Muscle of leg (tissue), 11 donors: ENCODE measurements around the gene EFHC1. TPM values are rescaled to one million over a fixed set of nuclear protein-coding genes. Genes with fewer than 3 reads are reported as not detected.

ENCODE experiments used
- DNase-seq: peaks from one replicate; pipeline ENCODE4 v3.0.0; 2013
- H3K27ac ChIP-seq: one replicate; pipeline ENCODE4 v1.5.1; 2013; ENCODE audit warnings: mild to moderate bottlenecking, low read length, control low read depth
- H3K27me3 ChIP-seq: one replicate; pipeline ENCODE4 v1.6.1; 2013; ENCODE audit warnings: low read length; ENCODE audit not compliant: control insufficient read depth, insufficient read depth
- H3K36me3 ChIP-seq: one replicate; pipeline ENCODE4 v1.6.1; 2013; ENCODE audit warnings: low read length; ENCODE audit not compliant: control insufficient read depth, insufficient read depth
- H3K4me1 ChIP-seq: one replicate; pipeline ENCODE4 v1.6.1; 2013; ENCODE audit warnings: low read length; ENCODE audit not compliant: control insufficient read depth, insufficient read depth
- H3K4me3 ChIP-seq: one replicate; pipeline ENCODE4 v1.5.1; 2013; ENCODE audit warnings: low read length, control low read depth
- H3K9me3 ChIP-seq: replicated peaks from 2 replicates; pipeline ENCODE4 v1.6.1; 2013; ENCODE audit warnings: low read depth, low read length; ENCODE audit not compliant: control insufficient read depth
- WGBS: methylation state at CpG from one replicate; pipeline ENCODE4 v1.1.5; 2013; ENCODE audit warnings: missing lambda C conversion rate; ENCODE audit not compliant: insufficient coverage; 5-methylcytosine and 5-hydroxymethylcytosine counted together
- polyA plus RNA-seq, 8 donors: library from polyadenylated mRNA; unstranded; fragments of 120-200 nt; gene quantifications; one replicate each; pipeline versions ENCODE4 v1.2.1 to v1.2.3, GENCODE V29; 2013; ENCODE audit warnings: inconsistent platforms in 1 of 8, low replicate concordance in 1 of 8; ENCODE audit not compliant: insufficient read length in 8 of 8, insufficient read depth in 1 of 8
- total RNA-seq: library from RNA; stranded (reverse); fragments of 120-200 nt; gene quantifications from one replicate; pipeline ENCODE4 v1.2.4, GENCODE V29; 2013

EFHC1 gene
- total and polyA plus RNA-seq, 9 donors, result 16.9 to 25.7 (median 18.4) TPM

DNA sequence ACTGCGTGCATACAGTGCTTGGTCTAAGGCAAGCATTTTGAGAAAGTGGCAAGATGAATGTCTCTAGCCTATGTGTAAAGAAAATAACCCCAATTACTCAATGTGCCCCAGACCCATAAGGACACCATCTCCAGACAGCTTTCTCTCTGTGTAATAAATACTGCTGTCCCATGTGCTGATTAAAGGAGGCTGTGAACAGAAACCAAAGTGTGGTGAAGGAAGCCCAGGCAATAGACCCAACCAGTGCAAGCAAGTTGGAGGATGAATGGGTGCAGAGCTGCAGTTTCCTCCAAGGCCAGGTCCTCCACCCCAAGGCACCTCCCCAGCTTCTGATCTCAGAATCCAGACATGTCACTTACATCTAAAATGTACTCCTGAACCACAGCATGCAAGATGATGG lies 96.1 kb downstream of the EFHC1 start:
- H3K4me3 ChIP-seq, result no peak overlapping the region
- no peaks in the 10 kb centered on the region for H3K27me3 ChIP-seq
- DNase-seq, result no peak
- H3K4me1 ChIP-seq, result peaks cover 33% of the 10 kb centered on the region
- no CpG with 5 or more reads among the region's 1 CpG for WGBS
- peaks cover 39% of the 10 kb centered on the region for H3K36me3 ChIP-seq
- no peak overlapping the region for H3K27ac ChIP-seq
- no peaks in the 10 kb centered on the region for H3K9me3 ChIP-seq

DNA sequence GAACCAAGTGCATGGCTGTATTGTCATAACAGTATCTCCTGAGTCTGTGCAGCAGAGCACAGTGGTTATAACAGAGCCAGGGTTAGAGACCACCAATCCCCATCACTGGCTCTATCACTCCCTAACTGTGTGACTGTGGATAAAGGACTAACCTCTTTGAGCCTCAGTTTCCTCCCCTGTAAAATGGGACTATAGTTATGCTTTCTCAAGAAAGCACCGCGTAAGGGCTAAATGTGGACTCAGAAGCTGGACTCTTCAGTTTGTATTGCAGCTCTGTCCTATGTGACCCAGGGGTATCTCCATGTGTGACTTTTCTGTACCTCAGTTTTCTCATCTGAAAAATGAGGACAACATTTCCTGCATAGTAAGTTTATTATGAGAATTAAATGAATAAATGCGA lies 96.8 kb downstream of the EFHC1 start:
- no peak for DNase-seq
- Histone ChIP-seq H3K9me3 (no peaks in the 10 kb centered on the region), H3K36me3 (peaks cover 36% of the 10 kb centered on the region), H3K4me1 (peaks cover 28% of the 10 kb centered on the region), H3K27ac (no peak overlapping the region), H3K27me3 (no peaks in the 10 kb centered on the region), H3K4me3 (no peak overlapping the region)
- no CpG with 5 or more reads among the region's 3 CpGs for WGBS

DNA sequence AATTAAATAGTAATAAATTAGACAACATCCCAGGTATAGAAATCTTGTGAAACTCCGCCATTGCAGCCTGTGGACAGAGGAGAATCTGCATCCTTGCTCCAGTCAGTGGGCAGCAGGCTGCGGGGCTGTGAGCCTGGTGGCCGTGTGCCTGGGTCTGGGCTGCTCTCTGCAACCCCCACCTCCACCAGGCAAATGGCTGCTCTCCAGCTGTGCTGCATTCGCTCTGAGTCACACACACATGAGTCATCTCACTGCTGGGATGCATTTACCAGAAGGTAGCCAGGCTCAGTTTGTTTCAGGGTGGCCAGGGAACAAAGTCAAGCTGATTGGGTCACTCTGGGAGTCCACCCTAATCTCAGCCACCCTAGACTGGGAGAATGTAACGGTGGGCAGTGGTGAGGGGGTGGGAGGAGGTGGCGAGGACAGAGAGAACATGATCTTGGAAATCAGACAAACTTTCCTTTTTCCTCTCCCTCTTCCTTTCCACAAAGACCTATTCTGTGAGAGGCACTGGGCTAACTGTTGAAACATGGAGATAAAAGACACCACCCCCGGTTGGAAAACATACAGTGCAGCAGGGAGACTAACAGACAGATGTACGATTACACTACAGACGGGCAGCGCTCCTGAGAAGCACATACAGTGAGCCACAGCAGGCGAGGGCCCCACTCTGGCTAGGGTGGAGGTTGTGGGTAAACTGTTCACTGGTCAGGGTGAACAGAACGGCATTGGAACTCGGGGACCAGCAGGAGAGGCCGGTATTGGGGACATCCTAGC lies 97.5 kb downstream of the EFHC1 start:
- peaks cover 25% of the 10 kb centered on the region for H3K4me1 ChIP-seq
- peaks cover 34% of the 10 kb centered on the region for H3K36me3 ChIP-seq
- H3K4me3 ChIP-seq, result no peak overlapping the region
- WGBS, result 37% methylated on average over 7 of the region's 14 CpGs
- peak; percentile 96 for DNase-seq
- no peaks in the 10 kb centered on the region for H3K9me3 ChIP-seq
- H3K27me3 ChIP-seq, result no peaks in the 10 kb centered on the region
- H3K27ac ChIP-seq, result peak overlapping the region; percentile 94

- WGBS, result 80% methylated on average over 10 of the region's 13 CpGs
- Histone ChIP-seq H3K36me3 (peaks cover 31% of the 10 kb centered on the region), H3K27me3 (no peaks in the 10 kb centered on the region), H3K9me3 (no peaks in the 10 kb centered on the region), H3K4me3 (no peak overlapping the region), H3K27ac (peak overlapping the region; percentile 94), H3K4me1 (peaks cover 21% of the 10 kb centered on the region)
- no peak for DNase-seq
These were observed 98.3 kb downstream of the EFHC1 start for GRCh38 chr6:52518279-52518945.

GRCh38 chr6:52519618-52520017 lies 99.5 kb downstream of the EFHC1 start:
- Histone ChIP-seq H3K9me3 (no peaks in the 10 kb centered on the region), H3K27me3 (no peaks in the 10 kb centered on the region), H3K27ac (no peak overlapping the region), H3K4me3 (no peak overlapping the region), H3K36me3 (peaks cover 20% of the 10 kb centered on the region), H3K4me1 (peaks cover 19% of the 10 kb centered on the region)
- WGBS, result 100% methylated on average over 1 of the region's 4 CpGs
- DNase-seq, result no peak

DNA sequence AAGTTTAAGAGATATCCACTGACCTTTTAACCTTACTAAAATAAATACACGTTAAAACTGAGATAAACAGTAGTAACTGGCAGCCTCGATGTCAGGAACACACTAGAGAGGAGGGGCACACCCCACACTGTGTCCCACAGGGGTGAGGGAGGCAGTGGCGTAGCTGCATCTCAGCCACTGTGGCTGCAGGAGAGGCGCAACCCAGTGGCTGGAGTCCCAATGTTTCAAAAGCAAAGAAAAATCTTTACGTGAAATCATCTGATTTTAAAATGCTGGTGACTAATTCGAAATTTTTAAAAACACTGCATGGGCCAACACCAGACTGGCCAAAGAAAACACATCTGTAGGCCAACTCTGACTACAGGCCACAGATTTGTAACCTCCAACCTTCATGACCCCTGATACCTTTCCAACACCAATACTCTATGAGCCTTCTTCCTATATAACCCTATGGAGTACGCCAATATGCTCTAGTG lies 102.0 kb downstream of the EFHC1 start:
- Histone ChIP-seq H3K4me1 (peaks cover 19% of the 10 kb centered on the region), H3K27me3 (no peaks in the 10 kb centered on the region), H3K36me3 (peaks cover 2% of the 10 kb centered on the region), H3K4me3 (no peak overlapping the region), H3K27ac (peak overlapping the region; percentile 44), H3K9me3 (no peaks in the 10 kb centered on the region)
- no peak for DNase-seq
- 75% methylated on average over 3 of the region's 7 CpGs for WGBS

DNA sequence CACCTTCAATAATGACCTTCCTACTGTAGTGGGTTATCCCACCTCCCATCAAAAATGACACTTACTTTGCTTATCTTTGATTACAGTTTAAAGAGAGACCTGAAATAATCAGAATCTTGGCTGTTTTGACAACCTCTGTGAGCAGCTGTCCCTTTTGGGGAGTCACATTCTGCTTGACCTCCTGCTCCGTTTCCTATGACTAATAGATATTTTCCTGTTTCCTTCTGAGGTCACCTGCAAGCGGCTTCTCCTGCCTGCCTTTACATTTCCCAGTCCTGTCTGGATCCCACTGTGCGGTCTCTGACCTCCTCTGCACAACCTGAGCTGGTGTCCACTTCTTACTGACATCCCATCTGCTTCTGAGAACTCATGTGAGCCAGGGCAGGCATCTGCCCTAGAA lies 102.5 kb downstream of the EFHC1 start:
- Histone ChIP-seq H3K27ac (peak overlapping the region; percentile 44), H3K4me1 (peaks cover 15% of the 10 kb centered on the region), H3K9me3 (no peaks in the 10 kb centered on the region), H3K4me3 (no peak overlapping the region), H3K27me3 (no peaks in the 10 kb centered on the region), H3K36me3 (peaks cover 2% of the 10 kb centered on the region)
- no peak for DNase-seq
- WGBS, result 54% methylated on average over 3 of the region's 3 CpGs

- H3K9me3 ChIP-seq, result no peaks in the 10 kb centered on the region
- no peak overlapping the region for H3K27ac ChIP-seq
- peaks cover 12% of the 10 kb centered on the region for H3K4me1 ChIP-seq
- H3K4me3 ChIP-seq, result no peak overlapping the region
- WGBS, result no CpG with 5 or more reads among the region's 6 CpGs
- H3K36me3 ChIP-seq, result peaks cover 2% of the 10 kb centered on the region
- DNase-seq, result no peak
- no peaks in the 10 kb centered on the region for H3K27me3 ChIP-seq
These were observed 103.4 kb downstream of the EFHC1 start for GRCh38 chr6:52523378-52524142.

DNA sequence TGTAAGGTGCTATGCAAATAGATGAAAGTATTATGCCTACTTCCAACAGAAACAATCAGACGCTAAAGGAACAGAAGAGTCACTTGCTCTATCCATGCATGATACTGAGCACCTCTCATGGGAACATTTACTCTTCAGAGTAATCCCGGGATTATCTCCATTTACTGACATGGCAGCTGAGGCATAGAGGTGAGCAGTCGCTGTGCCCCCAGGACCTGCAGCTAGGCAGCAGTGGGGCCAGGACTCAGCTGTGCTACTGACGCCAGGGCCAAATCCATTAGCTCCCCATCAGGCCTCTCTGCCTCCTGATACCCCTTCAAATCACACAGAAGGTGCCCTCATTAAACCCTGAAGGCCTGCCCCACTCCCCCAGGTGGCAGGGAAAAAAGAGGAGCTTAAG lies 104.8 kb downstream of the EFHC1 start:
- no peak overlapping the region for H3K4me3 ChIP-seq
- no peaks in the 10 kb centered on the region for H3K9me3 ChIP-seq
- 84% methylated on average over 3 of the region's 4 CpGs for WGBS
- H3K4me1 ChIP-seq, result peaks cover 13% of the 10 kb centered on the region
- H3K27ac ChIP-seq, result no peak overlapping the region
- peaks cover 2% of the 10 kb centered on the region for H3K36me3 ChIP-seq
- no peaks in the 10 kb centered on the region for H3K27me3 ChIP-seq
- DNase-seq, result no peak

DNA sequence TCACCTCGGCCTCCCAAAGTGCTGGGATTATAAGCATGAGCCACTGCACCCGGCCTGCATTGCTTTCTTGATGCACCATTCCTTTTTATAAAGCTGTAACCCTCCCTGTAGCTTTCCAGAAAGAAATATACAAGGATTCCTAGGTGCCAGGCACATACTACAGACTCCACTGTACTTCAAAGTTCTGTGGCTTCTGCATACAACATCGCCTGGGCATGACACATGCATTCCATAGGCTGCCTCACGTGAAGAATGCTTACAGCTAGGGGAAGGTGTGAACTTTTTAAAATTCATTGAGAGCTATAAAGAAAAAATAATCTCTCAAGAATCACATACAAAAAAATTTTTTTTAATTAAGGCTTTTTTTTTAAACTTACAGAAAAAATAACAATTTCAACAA lies 106.5 kb downstream of the EFHC1 start:
- Histone ChIP-seq H3K4me3 (no peak overlapping the region), H3K36me3 (peaks cover 6% of the 10 kb centered on the region), H3K27ac (no peak overlapping the region), H3K9me3 (no peaks in the 10 kb centered on the region), H3K4me1 (peaks cover 13% of the 10 kb centered on the region), H3K27me3 (no peaks in the 10 kb centered on the region)
- no peak for DNase-seq
- WGBS, result 100% methylated on average over 2 of the region's 4 CpGs
